ENCODE data around the gene RPUSD3.
A peak's percentile ranks its signal among the peaks of the same experiment; 100 is the strongest.

The RPUSD3 gene

DNA sequence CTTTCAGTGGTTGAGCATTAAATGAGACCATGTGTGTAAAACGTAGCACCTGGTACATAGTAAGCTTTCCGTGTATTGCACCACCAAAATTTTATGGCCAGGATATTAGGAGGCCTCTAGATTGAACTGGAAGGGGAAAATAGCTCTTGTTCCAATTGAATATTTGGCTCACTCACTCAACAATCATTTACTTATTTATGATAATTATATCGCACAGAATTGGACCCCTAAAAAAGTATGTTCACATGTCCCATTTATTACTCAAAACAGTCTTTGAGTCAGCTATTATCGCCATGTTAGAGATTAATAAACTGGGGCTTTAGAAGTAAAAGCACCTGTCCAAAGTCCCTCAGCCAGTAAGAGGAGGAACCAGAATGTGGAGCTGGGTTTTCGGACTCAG, 38.8 kb downstream of the RPUSD3 start:
- no peak for DNase-seq (ENCODE audit: low read depth)

DNA sequence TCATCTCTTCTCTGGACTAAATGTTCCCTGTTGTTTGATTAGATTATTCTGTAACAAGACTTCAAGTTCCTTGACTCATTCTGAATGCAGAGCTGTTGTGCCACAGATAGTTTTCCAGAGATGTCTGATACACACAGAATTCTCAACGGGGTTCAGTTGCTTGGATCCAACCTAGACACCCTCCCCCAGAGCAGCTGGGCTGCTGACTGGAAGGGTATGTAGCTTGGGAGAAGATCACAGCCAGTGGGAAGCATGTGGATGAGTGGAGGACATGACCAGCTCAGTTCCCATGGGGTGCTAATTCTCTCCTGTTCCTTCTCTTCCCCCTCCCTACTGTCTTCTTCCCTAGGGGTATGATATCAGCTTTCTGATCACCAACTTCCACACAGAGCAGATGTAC, 40.3 kb downstream of the RPUSD3 start:
- no peak for DNase-seq (ENCODE audit: low read depth)

DNA sequence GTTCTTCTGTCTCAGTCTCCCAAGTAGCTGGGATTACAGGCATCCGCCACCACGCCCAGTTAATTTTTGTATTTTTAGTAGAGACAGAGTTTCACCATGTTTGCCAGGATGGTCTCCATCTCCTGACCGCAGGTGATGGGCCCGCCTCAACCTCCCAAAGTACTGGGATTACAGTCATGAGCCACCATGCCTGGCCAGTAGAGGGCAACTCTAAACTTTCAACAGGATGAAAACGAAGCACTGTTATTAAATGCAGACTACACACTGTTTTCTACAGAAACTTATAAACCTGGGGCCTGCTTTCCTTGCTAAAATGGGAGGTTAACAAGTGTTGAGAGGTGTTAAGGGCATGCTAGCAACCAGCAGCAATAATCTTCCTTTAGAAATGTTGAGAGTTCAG, 43.3 kb downstream of the RPUSD3 start:
- DNase-seq (ENCODE audit: low read depth), result no peak

DNA sequence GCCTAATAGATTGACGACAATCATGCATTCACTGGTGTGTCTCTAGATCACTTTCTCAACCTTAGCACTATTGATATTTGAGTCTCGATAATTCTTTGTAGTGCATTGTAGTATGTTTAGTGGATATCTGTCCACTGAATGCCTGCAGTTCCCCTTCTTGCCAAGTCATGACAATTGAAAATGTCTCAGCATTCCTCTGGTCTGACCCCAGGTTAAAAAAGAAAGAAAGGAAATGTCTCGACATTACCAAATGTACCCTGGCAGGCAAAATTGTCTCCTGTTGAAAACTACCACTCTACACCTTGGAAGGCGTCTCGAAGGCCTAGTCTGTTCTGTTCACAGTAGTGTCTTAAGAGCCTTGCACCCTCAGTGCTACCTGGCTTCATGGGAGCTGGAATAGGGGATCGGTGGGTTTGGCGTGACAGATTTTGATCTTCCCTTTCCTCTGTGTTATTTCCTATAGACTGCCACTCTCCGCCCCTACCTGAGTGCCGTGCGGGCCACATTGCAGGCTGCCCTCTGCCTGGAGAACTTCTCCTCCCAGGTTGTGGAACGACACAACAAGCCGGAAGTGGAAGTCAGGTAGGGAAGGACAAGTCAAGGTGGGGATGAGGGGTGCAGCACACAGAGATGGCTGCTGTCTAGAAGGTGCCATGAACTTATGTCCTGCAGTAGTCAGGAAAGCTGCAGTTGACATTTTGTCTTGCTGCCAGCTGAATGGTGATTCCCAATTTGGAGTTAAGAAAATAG, 46.4 kb downstream of the RPUSD3 start:
- DNase-seq (ENCODE audit: low read depth), result no peak

DNA sequence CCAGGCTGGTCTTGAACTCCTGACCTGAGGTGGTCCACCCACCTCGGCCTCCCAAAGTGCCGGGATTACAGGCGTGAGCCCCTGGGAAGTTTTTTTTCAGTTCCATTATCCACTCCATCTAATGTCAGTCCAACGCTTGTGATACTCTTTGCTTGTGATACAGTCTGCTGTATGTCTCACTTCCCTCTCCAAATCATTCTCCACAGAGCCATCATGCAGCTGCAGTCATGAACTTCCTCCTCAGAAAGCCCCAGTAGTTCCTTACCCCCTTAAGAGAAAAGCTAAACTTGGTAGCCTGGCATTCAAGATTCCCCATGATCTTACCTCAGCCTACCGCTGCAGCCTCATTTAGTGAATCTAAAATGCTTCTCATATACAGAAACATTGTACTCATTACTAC, 48.6 kb downstream of the RPUSD3 start:
- DNase-seq (ENCODE audit: low read depth), result no peak

DNA sequence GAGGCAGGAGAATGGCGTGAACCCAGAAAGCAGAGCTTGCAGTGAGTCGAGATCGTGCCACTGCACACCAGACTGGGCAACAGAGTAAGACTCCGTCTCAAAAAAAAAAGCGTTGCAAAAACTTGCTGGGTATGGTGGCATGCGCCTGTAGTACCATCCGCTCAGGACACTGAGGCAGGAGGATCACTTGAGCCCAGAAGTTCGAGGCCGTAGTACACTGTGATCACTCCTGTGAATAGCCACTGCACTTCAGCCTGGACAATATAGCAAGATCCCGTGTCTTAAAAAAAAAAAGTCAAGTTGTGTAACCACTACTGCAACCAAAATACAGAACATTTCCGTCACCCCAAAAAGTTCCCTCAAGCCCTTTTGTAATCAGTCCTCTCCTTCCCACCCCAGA, 49.4 kb downstream of the RPUSD3 start:
- DNase-seq (ENCODE audit: low read depth), result no peak

DNA sequence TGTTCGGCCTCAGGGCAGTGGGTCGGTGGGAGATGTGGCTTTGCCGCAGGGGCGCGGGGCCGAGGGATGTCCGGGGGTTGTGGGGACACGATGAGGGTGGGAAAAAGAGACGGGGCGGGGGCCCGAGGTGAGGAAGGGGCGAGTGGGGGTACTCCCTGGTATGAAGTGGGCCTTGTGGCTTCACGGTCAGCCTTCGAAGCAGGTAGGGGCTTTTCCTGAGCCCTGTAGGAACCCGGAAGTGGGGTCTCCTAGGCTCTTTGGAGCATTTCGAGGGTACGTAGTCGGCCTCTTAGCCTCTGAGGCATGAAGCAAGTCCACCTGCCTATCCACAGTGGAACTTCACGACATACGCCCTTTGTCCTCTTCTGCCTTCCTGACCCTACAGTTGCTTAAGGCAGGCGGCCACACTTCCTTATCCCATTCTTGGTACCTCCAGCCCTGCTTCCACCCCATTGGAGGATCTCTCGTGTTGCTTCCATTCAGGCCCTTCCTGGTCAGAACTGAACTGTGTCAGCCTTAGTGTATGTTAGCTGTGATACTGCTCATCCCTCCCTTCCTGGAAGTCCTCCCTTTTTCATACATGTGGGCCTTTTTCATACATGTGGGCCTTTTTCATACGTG, 50.5 kb downstream of the RPUSD3 start:
- no peak for DNase-seq (ENCODE audit: low read depth)

DNA sequence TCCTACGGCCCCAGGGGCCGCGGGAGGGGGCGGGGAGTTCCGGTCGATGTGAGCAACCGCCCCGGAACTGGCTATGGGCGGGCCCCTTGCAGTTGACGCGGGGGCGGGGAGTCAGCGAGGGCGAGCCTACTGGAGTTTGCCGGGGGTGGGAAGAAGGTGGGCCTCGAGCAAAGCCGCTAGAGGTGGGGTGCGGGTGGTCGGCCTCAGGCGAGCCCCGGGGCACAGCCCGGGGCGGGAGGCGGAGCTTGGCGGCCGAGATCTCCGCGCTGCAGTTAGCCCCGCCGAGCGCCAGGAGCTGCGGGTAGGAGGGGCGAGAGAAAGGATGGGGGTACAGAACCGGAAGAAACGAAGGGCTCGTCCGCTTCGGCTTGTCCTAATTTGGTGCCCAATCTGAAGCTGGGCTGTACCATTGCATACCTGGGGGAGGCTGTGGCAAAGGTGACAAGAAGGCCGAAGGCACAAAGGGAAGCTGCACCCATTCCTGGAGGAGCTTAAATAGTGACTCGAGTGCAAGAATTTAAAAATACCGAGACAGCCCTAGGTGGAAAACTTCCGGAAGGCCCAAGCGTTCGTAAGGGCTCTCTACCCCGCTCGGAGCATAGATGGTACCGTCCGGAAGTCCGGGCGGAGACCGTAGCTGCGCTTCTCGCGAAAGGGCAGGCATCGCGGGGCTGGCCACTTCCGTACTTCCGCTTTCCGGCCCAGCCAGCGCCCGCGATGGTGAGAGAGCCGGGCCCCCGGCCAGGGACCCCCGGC, 51.2 kb downstream of the RPUSD3 start, which contains the start of the genes ARPC4 and TADA3:
ARPC4 (plus strand) TSS at position 678 of the 756 bp plus-strand sequence; CDS start at position 718, 40 bp downstream.
TADA3 (minus strand) TSS at position 69 of the 756 bp plus-strand sequence. CDS start 1,007 bp downstream, outside the sequence.
- peak; percentile 90 for DNase-seq (ENCODE audit: low read depth)

DNA sequence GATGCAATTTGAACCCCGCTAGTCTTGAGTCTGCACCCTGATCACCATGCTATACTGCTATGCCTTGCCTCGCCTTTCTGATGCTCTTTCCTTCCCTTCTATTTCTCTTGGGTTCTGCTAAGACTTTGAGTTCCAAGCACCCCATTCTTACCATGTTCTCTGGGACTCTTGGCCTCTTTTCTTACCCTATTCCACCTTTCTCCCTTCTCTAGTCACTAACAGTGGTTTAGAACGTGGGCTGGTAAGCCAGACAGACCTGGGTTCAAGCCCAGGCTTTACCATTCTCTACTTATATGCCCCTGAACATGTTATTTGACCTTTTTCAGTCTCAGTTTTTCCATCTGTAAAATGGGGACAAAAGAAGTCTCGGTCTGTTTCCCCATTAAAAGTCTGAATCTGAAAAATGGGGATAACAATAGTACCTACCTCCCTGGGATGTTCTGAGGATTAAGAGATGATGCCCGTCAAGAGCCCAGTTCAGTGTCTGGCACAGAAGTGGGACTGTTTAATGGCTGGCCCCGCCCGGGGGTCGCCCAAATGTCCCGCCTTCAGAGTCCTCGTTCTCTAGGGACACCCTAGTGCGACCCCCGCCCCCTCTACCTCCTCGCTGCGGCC, 51.9 kb downstream of the RPUSD3 start:
- no peak for DNase-seq (ENCODE audit: low read depth)

DNA sequence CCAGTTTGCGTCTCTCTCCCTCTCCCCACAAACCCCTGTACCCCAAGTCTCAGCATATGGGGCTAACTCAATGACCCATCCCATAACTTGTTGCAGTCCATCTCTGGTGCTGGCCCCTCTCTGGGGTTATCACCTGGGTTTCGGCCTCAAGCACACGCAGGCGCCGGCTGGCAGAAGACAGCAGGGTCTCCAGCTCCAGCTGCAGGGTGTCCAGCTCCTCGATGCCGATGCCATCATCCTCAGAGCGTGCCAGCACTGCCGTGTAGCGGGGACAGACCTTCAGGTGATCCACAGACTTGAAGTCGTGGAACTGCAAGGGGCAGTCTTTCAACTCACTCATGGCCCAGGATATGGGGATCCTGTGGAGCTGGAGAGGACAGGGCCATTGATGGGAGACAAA, 52.7 kb downstream of the RPUSD3 start:
- no peak for DNase-seq (ENCODE audit: low read depth)
